Activated CD4-positive, alpha-beta memory T cell treated with anti-CD3 and anti-CD28 coated beads for 36 hours (primary cell): ENCODE measurements around the gene SPIB. TPM values are rescaled to one million over a fixed set of nuclear protein-coding genes. Genes with fewer than 3 reads are reported as not detected.

Source experiments
- CTCF ChIA-PET: fragments of 350-600 bp; sonication (Branson Sonifier 250); formaldehyde crosslinking; loops from one replicate; lab custom pipeline; 2021; ENCODE audit warnings: antibody characterized with exemption, inconsistent platforms; lab: Charles Lee
- POLR2A ChIA-PET: fragments of 350-600 bp; sonication (Branson Sonifier 250); formaldehyde crosslinking; loops from one replicate; lab custom pipeline; 2021; ENCODE audit warnings: antibody characterized with exemption; lab: Charles Lee
- DNase-seq: peaks from one replicate; pipeline ENCODE4 v3.0.0-alpha.2; 2020
- H3K27ac Mint-ChIP-seq: one replicate; pipeline ENCODE4 v1.8.0; 2021; ENCODE audit warnings: mixed read lengths
- H3K27me3 Mint-ChIP-seq: one replicate; pipeline ENCODE4 v1.8.0; 2021; ENCODE audit warnings: mixed read lengths
- H3K36me3 Mint-ChIP-seq: one replicate; pipeline ENCODE4 v1.8.0; 2021; ENCODE audit warnings: mixed read lengths
- H3K4me1 Mint-ChIP-seq: one replicate; pipeline ENCODE4 v1.8.0; 2021; ENCODE audit warnings: low read depth, mixed read lengths
- H3K4me3 Mint-ChIP-seq: one replicate; pipeline ENCODE4 v1.8.0; 2021; ENCODE audit warnings: mild to moderate bottlenecking, mixed read lengths
- H3K9me3 Mint-ChIP-seq: one replicate; pipeline ENCODE4 v1.8.0; 2021; ENCODE audit warnings: mixed read lengths
- intact Hi-C: fragments of 100-400 bp; cut with micrococcal nuclease; formaldehyde crosslinking; loops from one replicate; pipeline ENCODE4 v1.15.1; 2023
- total RNA-seq, 2 experiments: library from RNA; stranded (reverse); gene quantifications; one replicate each; pipeline ENCODE4 v1.2.3, GENCODE V29; 2021

The SPIB gene
- total RNA-seq, 2 experiments from 2014 or later = 0.45 to 0.80 TPM

- POLR2A ChIA-PET = no interaction called here
- Mint-ChIP-seq H3K9me3 (no peaks in the 10 kb centered on the region), H3K36me3 (peaks cover 2% of the 10 kb centered on the region), H3K27ac (no peak overlapping the region), H3K27me3 (peaks cover 28% of the 10 kb centered on the region), H3K4me1 (peaks cover 7% of the 10 kb centered on the region), H3K4me3 (no peak overlapping the region)
- intact Hi-C loops = no loop called here
- CTCF ChIA-PET = no interaction called here
- DNase-seq = no peak
Observed at GRCh38 chr19:50422397-50423278, 3.9 kb downstream of the SPIB start.

GRCh38 chr19:50423279-50424113, 4.8 kb downstream of the SPIB start:
- intact Hi-C loops = no loop called here
- no peak for DNase-seq
- no peaks in the 10 kb centered on the region for H3K9me3 Mint-ChIP-seq
- H3K36me3 Mint-ChIP-seq = peaks cover 2% of the 10 kb centered on the region
- H3K27ac Mint-ChIP-seq = no peak overlapping the region
- H3K4me3 Mint-ChIP-seq = no peak overlapping the region
- H3K4me1 Mint-ChIP-seq = peaks cover 7% of the 10 kb centered on the region
- CTCF ChIA-PET = interaction anchor here (1.0 kb wide), 1 partner anchor 37 kb away, joined by 3 read pairs; no protein-coding TSS in a partner anchor
- peaks cover 26% of the 10 kb centered on the region for H3K27me3 Mint-ChIP-seq
- POLR2A ChIA-PET = no interaction called here

GRCh38 chr19:50425581-50425980, 6.8 kb downstream of the SPIB start:
- peaks cover 22% of the 10 kb centered on the region for H3K27me3 Mint-ChIP-seq
- intact Hi-C loops = no loop called here
- ChIA-PET CTCF (no interaction called here), POLR2A (no interaction called here)
- no peak overlapping the region for H3K4me3 Mint-ChIP-seq
- H3K27ac Mint-ChIP-seq = no peak overlapping the region
- no peaks in the 10 kb centered on the region for H3K9me3 Mint-ChIP-seq
- H3K36me3 Mint-ChIP-seq = peaks cover 2% of the 10 kb centered on the region
- DNase-seq = no peak
- peaks cover 5% of the 10 kb centered on the region for H3K4me1 Mint-ChIP-seq

GRCh38 chr19:50427318-50427925, 8.7 kb downstream of the SPIB start:
- Mint-ChIP-seq H3K27ac (no peak overlapping the region), H3K4me1 (peaks cover 16% of the 10 kb centered on the region), H3K4me3 (no peak overlapping the region), H3K9me3 (no peaks in the 10 kb centered on the region), H3K27me3 (peaks cover 18% of the 10 kb centered on the region), H3K36me3 (no peaks in the 10 kb centered on the region)
- intact Hi-C loops = no loop called here
- ChIA-PET POLR2A (no interaction called here), CTCF (interaction anchor here (0.7 kb wide), 1 partner anchor 69 kb away, joined by 3 read pairs; no protein-coding TSS in a partner anchor)
- no peak for DNase-seq

GRCh38 chr19:50427997-50428425, 9.3 kb downstream of the SPIB start:
- no peak overlapping the region for H3K27ac Mint-ChIP-seq
- no peaks in the 10 kb centered on the region for H3K9me3 Mint-ChIP-seq
- DNase-seq = peak; percentile 47
- H3K27me3 Mint-ChIP-seq = peaks cover 21% of the 10 kb centered on the region
- H3K4me1 Mint-ChIP-seq = peaks cover 16% of the 10 kb centered on the region
- peak overlapping the region; percentile 41 for H3K4me3 Mint-ChIP-seq
- no peaks in the 10 kb centered on the region for H3K36me3 Mint-ChIP-seq
- intact Hi-C loops = no loop called here
- CTCF ChIA-PET = no interaction called here
- POLR2A ChIA-PET = no interaction called here

- Mint-ChIP-seq H3K9me3 (no peaks in the 10 kb centered on the region), H3K4me1 (peaks cover 16% of the 10 kb centered on the region), H3K36me3 (no peaks in the 10 kb centered on the region), H3K4me3 (no peak overlapping the region), H3K27ac (no peak overlapping the region), H3K27me3 (peaks cover 23% of the 10 kb centered on the region)
- ChIA-PET POLR2A (no interaction called here), CTCF (interaction anchor here (1.2 kb wide), 1 partner anchor 31 kb away, joined by 3 read pairs; no protein-coding TSS in a partner anchor)
- DNase-seq = no peak
- intact Hi-C loops = no loop called here
Observed at GRCh38 chr19:50428772-50429463, 10.2 kb downstream of the SPIB start.

- H3K27me3 Mint-ChIP-seq = peaks cover 24% of the 10 kb centered on the region
- no peaks in the 10 kb centered on the region for H3K9me3 Mint-ChIP-seq
- H3K4me1 Mint-ChIP-seq = peaks cover 16% of the 10 kb centered on the region
- H3K4me3 Mint-ChIP-seq = peak overlapping the region; percentile 74
- no peak for DNase-seq
- H3K27ac Mint-ChIP-seq = no peak overlapping the region
- POLR2A ChIA-PET = interaction anchor here (0.6 kb wide), 1 partner anchor 36 kb away, joined by 5 read pairs; no protein-coding TSS in a partner anchor
- intact Hi-C loops = no loop called here
- CTCF ChIA-PET = interaction anchor here (1.8 to 2.1 kb wide), 2 partner anchors 30 to 74 kb away, joined by 7 to 8 read pairs; no protein-coding TSS in a partner anchor
- H3K36me3 Mint-ChIP-seq = no peaks in the 10 kb centered on the region
Observed at GRCh38 chr19:50430888-50431342, 12.2 kb downstream of the SPIB start.

GRCh38 chr19:50431343-50432220, 12.8 kb downstream of the SPIB start:
- peak; percentile 93 for DNase-seq
- Mint-ChIP-seq H3K36me3 (no peaks in the 10 kb centered on the region), H3K9me3 (no peaks in the 10 kb centered on the region), H3K4me3 (peak overlapping the region; percentile 74), H3K27me3 (peaks cover 24% of the 10 kb centered on the region), H3K4me1 (peaks cover 16% of the 10 kb centered on the region), H3K27ac (peak overlapping the region; percentile 87)
- CTCF ChIA-PET = interaction anchor here (1.8 to 2.1 kb wide), 2 partner anchors 29 to 74 kb away, joined by 7 to 8 read pairs; no protein-coding TSS in a partner anchor
- POLR2A ChIA-PET = no interaction called here
- intact Hi-C loops = no loop called here

GRCh38 chr19:50432221-50433028, 13.7 kb downstream of the SPIB start, which contains the start of gene MYBPC2:
Gene MYBPC2, plus strand, starts transcription at chr19:50432892. Its CDS starts 62 bp downstream, at chr19:50432954.
- CTCF ChIA-PET = interaction anchor here (2.1 kb wide), 1 partner anchor 28 kb away, joined by 8 read pairs; no protein-coding TSS in a partner anchor
- peak within 1 kb of the TSS; percentile 74 for H3K4me3 Mint-ChIP-seq
- no peaks in the 10 kb centered on the region for H3K9me3 Mint-ChIP-seq
- DNase-seq = peak; percentile 21
- peak within 1 kb of the TSS; percentile 87 for H3K27ac Mint-ChIP-seq
- H3K4me1 Mint-ChIP-seq = peaks cover 16% of the 10 kb centered on the region
- H3K27me3 Mint-ChIP-seq = peaks cover 24% of the 10 kb centered on the region
- intact Hi-C loops = no loop called here
- POLR2A ChIA-PET = no interaction called here
- H3K36me3 Mint-ChIP-seq = no peaks in the 10 kb centered on the region
